Glutamatergic neuron (in vitro differentiated cells): ENCODE results near the gene ANAPC15. TPM values are rescaled to one million over a fixed set of nuclear protein-coding genes. Genes with fewer than 3 reads are reported as not detected.

ENCODE experiments used
- DNase-seq: peaks from one replicate; pipeline ENCODE4 v3.0.0; 2022
- H3K27ac Mint-ChIP-seq: one replicate; pipeline ENCODE4 v1.8.0; 2020; ENCODE audit warnings: mild to moderate bottlenecking, mixed read lengths, inconsistent platforms; ENCODE audit not compliant: unreplicated experiment
- H3K27me3 Mint-ChIP-seq: one replicate; pipeline ENCODE4 v1.8.0; 2020; ENCODE audit warnings: mild to moderate bottlenecking, moderate library complexity, mixed read lengths, inconsistent platforms; ENCODE audit not compliant: unreplicated experiment
- H3K36me3 Mint-ChIP-seq: one replicate; pipeline ENCODE4 v1.8.0; 2020; ENCODE audit warnings: mild to moderate bottlenecking, mixed read lengths, inconsistent platforms; ENCODE audit not compliant: unreplicated experiment
- H3K4me1 Mint-ChIP-seq: one replicate; pipeline ENCODE4 v1.8.0; 2020; ENCODE audit warnings: mild to moderate bottlenecking, low read depth, mixed read lengths, inconsistent platforms; ENCODE audit not compliant: unreplicated experiment
- H3K4me3 Mint-ChIP-seq: one replicate; pipeline ENCODE4 v1.8.0; 2020; ENCODE audit warnings: mild to moderate bottlenecking, mixed read lengths, inconsistent platforms; ENCODE audit not compliant: unreplicated experiment
- H3K9me3 Mint-ChIP-seq: one replicate; pipeline ENCODE4 v1.8.0; 2020; ENCODE audit warnings: mild to moderate bottlenecking, moderate library complexity, mixed read lengths, inconsistent platforms; ENCODE audit not compliant: unreplicated experiment
- total RNA-seq: library from RNA; stranded (reverse); fragmentation: NEBNext Ultra II Directional; extraction: Animal tissue kit (Norgen Biotek cat#: 25700); gene quantifications from one replicate; pipeline ENCODE4 v1.2.1, GENCODE V29; 2021; ENCODE audit not compliant: unreplicated experiment
- TF ChIP-seq, protein P1 (sequence below): fragments of 200-600 bp; sonication (generic); IDR thresholded peaks from one replicate; pipeline ENCODE4 v1.5.0; 2021; ENCODE audit not compliant: partially characterized antibody, unreplicated experiment

The ANAPC15 gene
- total RNA-seq, 1 donor from 2014 or later = 31.9 TPM

DNA sequence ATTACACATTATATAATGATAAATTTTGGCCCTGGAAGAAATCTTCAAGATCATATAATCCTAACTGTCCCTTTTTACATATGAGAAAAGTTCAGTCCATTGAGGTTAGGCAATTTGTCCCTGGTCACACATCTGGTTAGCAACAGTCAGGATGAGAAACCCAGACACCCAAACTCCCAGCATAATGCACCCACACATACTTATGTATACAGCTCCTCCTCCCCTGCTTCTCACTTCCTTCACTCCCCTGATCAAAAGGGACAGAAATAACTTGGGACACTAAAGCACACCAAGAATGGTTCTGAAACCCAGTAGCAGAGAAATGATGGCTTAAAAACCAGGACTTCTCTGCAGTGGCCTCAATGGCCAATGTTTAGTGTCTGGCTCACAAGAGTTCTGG, 43.3 kb downstream of the ANAPC15 start:
- DNase-seq = no peak
- H3K36me3 Mint-ChIP-seq = no peaks in the 10 kb centered on the region
- no peak overlapping the region for H3K4me3 Mint-ChIP-seq
- peaks cover 20% of the 10 kb centered on the region for H3K4me1 Mint-ChIP-seq
- H3K27ac Mint-ChIP-seq = no peak overlapping the region
- TF ChIP-seq, protein P1, sequence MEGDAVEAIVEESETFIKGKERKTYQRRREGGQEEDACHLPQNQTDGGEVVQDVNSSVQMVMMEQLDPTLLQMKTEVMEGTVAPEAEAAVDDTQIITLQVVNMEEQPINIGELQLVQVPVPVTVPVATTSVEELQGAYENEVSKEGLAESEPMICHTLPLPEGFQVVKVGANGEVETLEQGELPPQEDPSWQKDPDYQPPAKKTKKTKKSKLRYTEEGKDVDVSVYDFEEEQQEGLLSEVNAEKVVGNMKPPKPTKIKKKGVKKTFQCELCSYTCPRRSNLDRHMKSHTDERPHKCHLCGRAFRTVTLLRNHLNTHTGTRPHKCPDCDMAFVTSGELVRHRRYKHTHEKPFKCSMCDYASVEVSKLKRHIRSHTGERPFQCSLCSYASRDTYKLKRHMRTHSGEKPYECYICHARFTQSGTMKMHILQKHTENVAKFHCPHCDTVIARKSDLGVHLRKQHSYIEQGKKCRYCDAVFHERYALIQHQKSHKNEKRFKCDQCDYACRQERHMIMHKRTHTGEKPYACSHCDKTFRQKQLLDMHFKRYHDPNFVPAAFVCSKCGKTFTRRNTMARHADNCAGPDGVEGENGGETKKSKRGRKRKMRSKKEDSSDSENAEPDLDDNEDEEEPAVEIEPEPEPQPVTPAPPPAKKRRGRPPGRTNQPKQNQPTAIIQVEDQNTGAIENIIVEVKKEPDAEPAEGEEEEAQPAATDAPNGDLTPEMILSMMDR = no peak
- H3K27me3 Mint-ChIP-seq = peaks cover 2% of the 10 kb centered on the region
- H3K9me3 Mint-ChIP-seq = peaks cover 3% of the 10 kb centered on the region

DNA sequence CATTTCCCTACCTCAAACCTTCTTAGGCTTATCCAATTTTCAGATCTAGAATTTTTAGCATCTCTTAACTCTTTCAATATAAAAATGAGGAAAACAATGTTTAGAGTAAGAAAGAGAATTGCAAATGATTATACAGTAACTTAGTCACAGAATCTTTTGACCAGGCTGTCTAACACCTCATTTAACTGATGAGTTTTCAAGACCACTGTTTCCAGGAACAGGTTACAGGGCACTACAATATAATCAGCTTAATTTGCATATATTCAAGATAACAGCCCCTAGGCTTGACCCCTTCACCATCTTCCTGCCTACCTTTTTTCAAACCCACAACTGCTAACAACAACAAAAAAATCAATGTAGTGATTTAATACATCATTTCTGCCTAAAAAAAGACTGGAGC, 44.8 kb downstream of the ANAPC15 start:
- DNase-seq = no peak
- Mint-ChIP-seq H3K4me1 (peaks cover 20% of the 10 kb centered on the region), H3K36me3 (no peaks in the 10 kb centered on the region), H3K27ac (peak overlapping the region; percentile 15), H3K27me3 (peaks cover 2% of the 10 kb centered on the region), H3K9me3 (peaks cover 3% of the 10 kb centered on the region), H3K4me3 (no peak overlapping the region)
- TF ChIP-seq, protein P1 = no peak

DNA sequence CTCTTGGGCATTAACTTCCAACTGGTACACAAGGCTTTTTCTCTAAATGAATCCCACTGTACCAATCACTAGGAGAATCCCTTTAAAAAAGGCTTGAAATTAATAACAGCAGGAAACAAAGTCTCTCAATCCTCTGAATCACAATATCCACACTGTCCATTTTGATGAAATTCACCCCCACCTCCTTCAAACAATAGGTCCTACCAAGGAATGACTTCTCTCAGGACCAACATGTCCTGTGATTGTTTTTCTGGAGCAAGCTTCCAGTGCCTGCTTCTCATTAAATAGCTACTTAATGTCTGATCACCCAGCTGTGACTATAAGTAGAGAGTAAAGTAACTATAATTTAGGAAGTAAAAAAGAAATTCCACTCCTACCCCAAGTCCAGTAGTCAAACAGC, 45.2 kb downstream of the ANAPC15 start:
- H3K36me3 Mint-ChIP-seq = no peaks in the 10 kb centered on the region
- no peak overlapping the region for H3K4me3 Mint-ChIP-seq
- no peak overlapping the region for H3K27ac Mint-ChIP-seq
- peaks cover 3% of the 10 kb centered on the region for H3K9me3 Mint-ChIP-seq
- H3K4me1 Mint-ChIP-seq = peaks cover 20% of the 10 kb centered on the region
- TF ChIP-seq, protein P1 = no peak
- DNase-seq = no peak
- no peaks in the 10 kb centered on the region for H3K27me3 Mint-ChIP-seq

DNA sequence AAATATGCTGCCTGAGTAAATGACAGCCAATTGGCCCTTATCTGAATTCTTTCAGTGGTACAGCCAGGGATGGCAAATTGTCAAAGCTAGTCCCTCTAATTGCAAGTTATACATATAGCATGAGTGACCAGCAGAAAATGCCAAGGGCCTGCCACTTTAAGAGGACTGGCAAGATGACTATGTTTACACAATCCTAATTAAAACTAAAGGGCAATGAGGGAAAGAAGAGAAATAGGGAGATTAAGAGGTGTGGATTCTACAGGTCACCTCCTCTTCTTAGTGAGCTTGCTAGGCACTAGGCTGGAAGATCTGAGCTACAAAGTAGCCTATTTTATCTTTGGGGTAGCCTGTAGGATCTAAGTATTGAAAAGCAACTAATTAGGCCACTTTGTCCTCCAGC, 45.6 kb downstream of the ANAPC15 start:
- no peaks in the 10 kb centered on the region for H3K27me3 Mint-ChIP-seq
- DNase-seq = no peak
- no peaks in the 10 kb centered on the region for H3K36me3 Mint-ChIP-seq
- peaks cover 20% of the 10 kb centered on the region for H3K4me1 Mint-ChIP-seq
- no peak overlapping the region for H3K4me3 Mint-ChIP-seq
- TF ChIP-seq, protein P1 = no peak
- H3K27ac Mint-ChIP-seq = no peak overlapping the region
- peaks cover 3% of the 10 kb centered on the region for H3K9me3 Mint-ChIP-seq

DNA sequence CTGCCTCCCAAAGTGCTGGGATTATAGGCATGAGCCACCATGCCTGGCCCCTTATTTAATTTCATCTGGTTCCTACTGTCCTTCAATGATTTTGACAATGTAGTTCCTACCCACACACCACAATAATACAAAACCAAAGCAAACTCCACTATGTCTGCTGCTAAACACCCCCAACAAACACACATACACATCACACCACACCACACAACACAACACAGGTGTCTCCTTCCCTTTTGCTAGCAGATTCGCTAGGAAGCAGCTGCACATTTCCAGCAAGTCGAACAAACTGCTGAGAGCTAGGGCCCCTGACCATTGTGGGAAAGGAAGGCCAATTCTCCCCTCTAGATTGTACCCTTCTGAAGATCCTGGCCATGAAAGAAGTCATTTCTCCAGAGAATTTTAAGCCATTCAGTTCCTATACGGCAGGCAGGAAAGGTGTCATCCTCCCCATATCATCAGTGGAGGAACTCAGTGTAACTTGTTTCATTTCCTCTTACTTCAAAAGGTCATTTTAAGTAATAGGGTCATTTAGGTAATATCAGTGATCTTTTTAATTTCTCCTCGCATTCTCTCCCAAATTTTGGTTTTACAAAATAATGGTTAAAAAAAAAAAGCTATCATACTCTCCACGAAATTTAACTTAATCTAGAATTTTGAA, 50.6 kb downstream of the ANAPC15 start:
- no peak for DNase-seq
- Mint-ChIP-seq H3K4me3 (no peak overlapping the region), H3K9me3 (peaks cover 3% of the 10 kb centered on the region), H3K36me3 (no peaks in the 10 kb centered on the region), H3K27me3 (no peaks in the 10 kb centered on the region), H3K4me1 (peaks cover 4% of the 10 kb centered on the region), H3K27ac (no peak overlapping the region)
- TF ChIP-seq, protein P1 = no peak
